ENCODE data around the gene PPIA.
A peak's percentile ranks its signal among the peaks of the same experiment; 100 is the strongest.
"Not testable (repeated sequence)": the region's sequence is repeated elsewhere in the genome, so short reads cannot be mapped to it uniquely, and the experiment has no call there.

PPIA gene

DNA sequence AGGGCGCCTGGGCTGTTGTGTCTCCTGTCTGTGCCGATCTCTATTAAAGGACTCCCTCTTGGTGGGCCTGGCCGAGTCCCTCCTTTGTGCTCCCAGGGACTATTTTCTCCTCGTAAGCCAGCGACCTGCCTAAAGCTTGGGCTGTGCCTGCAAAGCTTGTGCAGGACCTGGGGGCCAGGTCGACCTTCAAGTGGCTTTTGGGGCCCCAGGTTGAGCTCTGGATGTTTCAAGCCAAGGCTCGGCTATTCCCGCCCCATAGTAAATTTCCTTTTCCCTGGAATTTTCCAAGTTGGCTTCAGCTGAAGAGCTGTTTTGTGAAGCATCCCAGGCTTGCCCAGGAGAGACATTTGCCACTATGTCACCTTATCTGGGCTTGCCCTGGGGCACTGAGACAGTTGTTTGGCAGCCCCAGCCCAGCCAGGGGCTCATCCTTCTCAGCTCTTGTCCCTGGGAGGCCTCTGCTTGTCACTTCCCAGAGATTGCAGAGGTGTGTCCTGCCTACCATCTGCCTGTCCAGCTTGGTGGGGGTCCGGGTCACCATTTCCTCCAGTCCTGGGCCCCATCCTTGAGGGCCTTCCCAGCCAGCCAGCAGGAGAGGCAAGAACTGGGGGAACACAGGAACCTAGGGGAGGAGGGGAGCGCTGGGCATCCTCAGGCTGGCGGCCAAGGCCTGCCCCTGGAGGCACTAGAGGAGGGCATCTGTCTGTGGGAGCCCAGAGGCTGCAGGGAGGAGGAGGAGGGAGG is 27.7 kb upstream of the PPIA start:
- no peaks in the 10 kb centered on the region for H3K9me3 Mint-ChIP-seq
- H3K27ac Mint-ChIP-seq, result peak overlapping the region; percentile 75
- H3K4me3 Mint-ChIP-seq, result no peak overlapping the region
- peaks cover 19% of the 10 kb centered on the region for H3K36me3 Mint-ChIP-seq
- H3K4me1 Mint-ChIP-seq, result peaks cover 42% of the 10 kb centered on the region
- H3K27me3 Mint-ChIP-seq, result no peaks in the 10 kb centered on the region
- DNase-seq (ENCODE audit: low spot score in 2 of 2), result no peak
- no peak for ATAC-seq (ENCODE audit: low read depth)

DNA sequence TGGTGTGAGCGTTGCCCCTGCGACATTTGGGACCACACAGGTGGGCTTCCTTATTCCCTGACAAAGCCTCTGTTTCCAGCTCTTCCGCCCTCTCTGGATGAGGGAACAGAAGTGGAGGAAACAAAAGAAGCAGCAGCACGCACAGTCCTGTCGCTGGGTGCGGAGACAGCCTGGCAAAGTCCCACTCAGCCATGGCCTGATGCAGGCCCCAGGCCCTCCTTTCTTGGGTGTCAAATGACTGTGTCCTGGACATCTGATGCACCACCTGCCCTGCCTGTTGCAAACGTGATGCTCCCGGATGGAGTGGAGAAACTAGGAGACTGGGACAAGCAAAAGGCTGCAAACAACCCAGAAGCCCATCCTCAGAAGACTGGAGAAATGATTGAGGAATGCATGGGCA is 27.1 kb upstream of the PPIA start:
- Mint-ChIP-seq H3K4me1 (peaks cover 40% of the 10 kb centered on the region), H3K27me3 (no peaks in the 10 kb centered on the region), H3K27ac (peak overlapping the region; percentile 75), H3K4me3 (no peak overlapping the region), H3K36me3 (peaks cover 15% of the 10 kb centered on the region), H3K9me3 (no peaks in the 10 kb centered on the region)
- ATAC-seq (ENCODE audit: low read depth) (no peak), DNase-seq (ENCODE audit: low spot score in 2 of 2) (no peak)

DNA sequence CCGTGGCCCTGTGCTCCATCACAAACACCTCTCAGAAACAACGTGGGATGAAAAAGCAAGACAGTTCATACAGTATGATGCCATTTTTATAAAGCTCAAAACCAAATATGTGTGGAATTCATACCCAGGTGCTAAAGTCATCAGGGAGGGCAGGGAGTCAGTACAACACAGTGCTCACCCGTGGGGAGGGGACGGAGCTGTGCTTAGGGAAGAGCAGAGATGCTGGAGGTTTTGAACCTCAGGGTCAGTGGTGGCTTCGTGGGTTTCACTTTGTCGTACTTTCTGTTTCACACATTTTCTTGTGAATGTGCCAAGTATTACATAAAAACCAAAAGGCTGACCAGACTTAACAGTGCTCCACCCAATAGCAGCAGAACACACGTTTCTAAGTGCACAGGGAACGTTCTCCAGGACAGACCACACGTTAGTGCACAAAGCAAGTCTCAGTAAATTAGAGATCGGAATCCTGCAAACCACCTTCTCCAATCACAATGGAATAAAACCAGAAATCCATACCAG is 26.6 kb upstream of the PPIA start:
- H3K27ac Mint-ChIP-seq, result peak overlapping the region; percentile 75
- peaks cover 40% of the 10 kb centered on the region for H3K4me1 Mint-ChIP-seq
- peaks cover 14% of the 10 kb centered on the region for H3K36me3 Mint-ChIP-seq
- DNase-seq (ENCODE audit: low spot score in 2 of 2), result no peak
- ATAC-seq (ENCODE audit: low read depth), result peak; percentile 54
- peak overlapping the region; percentile 45 for H3K4me3 Mint-ChIP-seq
- no peaks in the 10 kb centered on the region for H3K9me3 Mint-ChIP-seq
- H3K27me3 Mint-ChIP-seq, result no peaks in the 10 kb centered on the region

DNA sequence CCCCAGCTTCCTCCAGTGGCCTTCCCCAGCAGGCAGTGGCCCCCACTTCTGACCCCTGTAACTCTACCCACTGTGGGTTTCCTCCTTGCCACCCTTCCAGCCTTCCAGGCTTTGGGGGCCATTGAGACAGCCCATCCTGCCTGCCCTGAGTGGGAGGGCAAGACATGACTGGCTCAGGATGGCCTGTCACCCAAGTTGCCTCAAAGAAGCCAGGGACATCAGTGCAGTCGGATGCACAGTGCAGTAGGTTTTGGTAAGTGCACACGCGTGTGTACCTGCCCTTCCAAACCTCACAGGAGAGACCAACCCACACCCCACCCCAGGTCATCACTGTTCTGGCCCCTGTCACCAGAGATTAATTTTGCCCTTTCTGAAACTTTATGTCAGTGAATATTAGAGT is 25.1 kb upstream of the PPIA start:
- H3K27me3 Mint-ChIP-seq, result no peaks in the 10 kb centered on the region
- peaks cover 9% of the 10 kb centered on the region for H3K36me3 Mint-ChIP-seq
- no peaks in the 10 kb centered on the region for H3K9me3 Mint-ChIP-seq
- no peak for ATAC-seq (ENCODE audit: low read depth)
- H3K4me3 Mint-ChIP-seq, result no peak overlapping the region
- H3K4me1 Mint-ChIP-seq, result peaks cover 40% of the 10 kb centered on the region
- no peak for DNase-seq (ENCODE audit: low spot score in 2 of 2)
- H3K27ac Mint-ChIP-seq, result peak overlapping the region; percentile 69

DNA sequence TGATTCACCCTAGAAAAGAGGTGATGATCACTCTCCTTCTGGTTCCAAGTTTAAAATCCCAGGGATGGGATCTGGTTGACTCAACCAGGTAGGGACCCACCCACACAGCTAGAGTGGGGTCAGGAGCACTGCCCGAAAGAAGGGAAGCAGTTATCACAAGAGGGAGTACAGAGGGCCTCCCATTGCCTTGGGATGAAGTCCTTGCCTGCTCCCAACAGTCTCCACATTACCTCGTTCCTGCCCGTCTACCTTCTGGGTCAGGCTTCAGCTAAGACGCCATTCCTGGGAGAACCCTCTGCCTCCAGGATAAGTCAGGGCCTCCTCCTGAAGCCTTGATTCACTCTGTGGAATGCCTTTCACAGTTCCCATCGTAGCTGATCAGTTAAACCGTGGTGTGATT is 24.0 kb upstream of the PPIA start:
- Mint-ChIP-seq H3K36me3 (peaks cover 5% of the 10 kb centered on the region), H3K27me3 (no peaks in the 10 kb centered on the region), H3K4me3 (no peak overlapping the region), H3K9me3 (no peaks in the 10 kb centered on the region), H3K27ac (no peak overlapping the region), H3K4me1 (peaks cover 40% of the 10 kb centered on the region)
- ATAC-seq (ENCODE audit: low read depth), result no peak
- DNase-seq (ENCODE audit: low spot score in 2 of 2), result no peak

DNA sequence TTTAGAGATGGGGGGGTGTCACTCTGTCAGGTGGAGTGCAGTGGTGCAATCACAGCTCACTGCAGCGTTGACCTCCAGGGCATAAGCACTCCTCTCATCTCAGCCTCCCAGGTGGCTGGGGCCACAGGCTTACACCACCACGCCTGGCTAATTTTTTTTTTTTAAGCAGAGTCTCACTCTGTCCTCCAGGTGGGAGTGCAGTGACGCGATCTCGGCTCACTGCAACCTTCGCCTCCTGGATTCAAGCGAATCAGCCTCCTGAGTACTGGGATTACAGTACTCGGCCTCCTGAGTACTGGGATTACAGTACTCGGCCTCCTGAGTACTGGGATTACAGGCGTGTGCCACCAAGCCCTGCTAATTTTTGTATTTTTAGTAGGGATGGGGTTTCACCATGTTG is 23.6 kb upstream of the PPIA start:
- peak; percentile 20 for ATAC-seq (ENCODE audit: low read depth)
- Mint-ChIP-seq H3K4me1 (peaks cover 36% of the 10 kb centered on the region), H3K36me3 (peaks cover 4% of the 10 kb centered on the region), H3K4me3 (no peak overlapping the region), H3K27me3 (no peaks in the 10 kb centered on the region), H3K9me3 (no peaks in the 10 kb centered on the region), H3K27ac (no peak overlapping the region)
- no peak for DNase-seq (ENCODE audit: low spot score in 2 of 2)

DNA sequence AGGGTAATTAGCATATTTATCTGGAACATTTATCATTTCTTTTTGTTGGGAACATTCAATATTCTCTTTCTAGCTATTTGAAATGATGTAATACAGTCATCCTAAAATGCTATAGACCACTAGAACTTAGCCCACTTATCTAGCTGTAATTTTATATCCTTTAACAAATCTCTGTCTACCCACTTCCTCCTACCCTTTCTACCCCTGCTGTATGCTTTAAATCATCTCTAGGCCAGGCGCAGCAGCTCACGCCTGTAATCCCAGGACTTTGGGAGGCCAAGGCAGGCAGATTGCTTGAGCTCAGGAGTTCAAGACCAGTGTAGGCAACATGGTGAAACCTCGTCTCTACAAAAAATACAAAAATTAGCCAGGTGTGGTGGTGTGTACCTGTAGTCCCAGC is 22.0 kb upstream of the PPIA start:
- not testable (repeated sequence) for H3K27ac Mint-ChIP-seq; H3K9me3 Mint-ChIP-seq; DNase-seq (ENCODE audit: low spot score in 2 of 2); H3K36me3 Mint-ChIP-seq; H3K4me3 Mint-ChIP-seq; H3K27me3 Mint-ChIP-seq; ATAC-seq (ENCODE audit: low read depth)
- H3K4me1 Mint-ChIP-seq, result peaks cover 20% of the 10 kb centered on the region

DNA sequence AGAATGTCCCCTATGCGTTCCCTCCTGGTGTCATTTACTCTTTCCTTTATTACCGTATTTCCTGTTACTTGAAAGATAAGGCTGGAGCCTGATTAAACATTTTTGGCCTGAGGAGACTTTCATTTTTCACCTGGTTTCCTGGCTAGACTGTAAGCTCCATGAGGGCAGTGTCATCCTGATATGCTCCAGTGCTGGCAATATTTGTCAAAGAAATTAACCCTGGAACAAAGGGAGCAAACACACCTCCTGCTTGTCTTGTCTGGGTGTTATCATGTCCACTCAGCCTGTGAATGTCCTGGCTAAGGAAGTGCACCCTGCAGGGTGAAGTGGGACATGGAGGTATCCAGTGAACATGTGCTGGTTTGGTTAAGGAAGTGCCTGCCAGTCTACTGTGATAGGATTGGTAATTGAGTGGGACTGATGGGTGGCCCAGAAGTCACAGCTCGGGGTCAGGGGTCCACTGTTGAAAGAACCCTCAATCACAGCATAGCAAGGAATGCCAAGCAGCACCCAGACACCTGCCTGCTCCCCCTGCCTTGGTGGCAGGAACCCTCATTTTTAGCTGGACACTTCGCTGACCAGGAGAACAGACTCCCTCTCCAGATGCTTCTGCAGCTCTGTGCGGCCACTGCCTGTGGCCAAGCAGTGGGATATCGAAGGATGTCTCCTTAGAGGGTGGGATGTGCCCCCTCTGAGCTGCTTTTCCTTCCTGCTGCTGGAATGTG is 20.9 kb upstream of the PPIA start:
- no peak for DNase-seq (ENCODE audit: low spot score in 2 of 2)
- Mint-ChIP-seq H3K36me3 (no peaks in the 10 kb centered on the region), H3K4me3 (no peak overlapping the region), H3K27me3 (no peaks in the 10 kb centered on the region), H3K9me3 (no peaks in the 10 kb centered on the region), H3K27ac (no peak overlapping the region), H3K4me1 (peaks cover 10% of the 10 kb centered on the region)
- no peak for ATAC-seq (ENCODE audit: low read depth)

DNA sequence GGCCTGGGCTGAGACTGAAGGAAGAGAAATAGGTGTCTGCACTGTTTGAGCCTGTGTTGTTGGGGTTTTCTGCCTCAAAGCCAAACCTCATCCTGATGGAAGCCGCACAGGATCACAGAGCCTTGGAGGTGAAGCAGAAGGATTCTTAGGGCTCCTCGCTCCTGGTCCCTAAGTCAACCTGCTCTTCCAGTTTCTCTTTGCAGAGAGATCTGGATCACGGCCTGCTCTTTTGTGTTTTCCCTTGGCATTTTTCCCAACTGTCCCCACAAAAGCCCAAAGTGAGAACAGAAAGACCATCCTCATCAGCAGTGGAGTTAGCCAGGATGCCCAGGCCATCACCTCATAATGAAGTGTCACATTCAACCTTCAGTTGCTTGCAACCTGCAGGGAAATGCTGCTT is 20.3 kb upstream of the PPIA start:
- H3K4me1 Mint-ChIP-seq, result peaks cover 4% of the 10 kb centered on the region
- no peaks in the 10 kb centered on the region for H3K9me3 Mint-ChIP-seq
- no peak overlapping the region for H3K4me3 Mint-ChIP-seq
- no peaks in the 10 kb centered on the region for H3K36me3 Mint-ChIP-seq
- ATAC-seq (ENCODE audit: low read depth) (no peak), DNase-seq (ENCODE audit: low spot score in 2 of 2) (no peak)
- no peaks in the 10 kb centered on the region for H3K27me3 Mint-ChIP-seq
- no peak overlapping the region for H3K27ac Mint-ChIP-seq

DNA sequence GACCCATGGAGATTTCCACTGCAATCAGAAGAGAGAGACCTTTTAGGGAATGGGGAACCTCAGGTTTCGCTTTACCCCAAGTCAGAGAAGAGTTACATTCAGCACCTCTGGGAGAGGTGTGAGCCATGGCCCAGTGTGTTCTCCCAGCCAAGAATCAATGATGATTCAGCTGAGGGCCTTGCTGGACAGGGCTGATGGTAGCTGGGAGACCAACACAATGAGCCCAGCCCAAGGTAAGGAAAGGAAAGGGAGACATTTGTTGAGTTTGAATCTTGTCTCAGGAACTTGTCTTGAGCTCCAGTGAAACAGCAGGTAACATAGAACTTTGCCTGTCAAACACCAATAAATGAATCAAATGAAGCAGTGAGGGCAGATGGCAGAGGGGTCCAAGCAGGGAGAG is 14.0 kb upstream of the PPIA start:
- no peaks in the 10 kb centered on the region for H3K27me3 Mint-ChIP-seq
- no peak for DNase-seq (ENCODE audit: low spot score in 2 of 2)
- no peak overlapping the region for H3K4me3 Mint-ChIP-seq
- H3K4me1 Mint-ChIP-seq, result peaks cover 5% of the 10 kb centered on the region
- peaks cover 5% of the 10 kb centered on the region for H3K36me3 Mint-ChIP-seq
- H3K9me3 Mint-ChIP-seq, result peaks cover 8% of the 10 kb centered on the region
- H3K27ac Mint-ChIP-seq, result no peak overlapping the region
- no peak for ATAC-seq (ENCODE audit: low read depth)

DNA sequence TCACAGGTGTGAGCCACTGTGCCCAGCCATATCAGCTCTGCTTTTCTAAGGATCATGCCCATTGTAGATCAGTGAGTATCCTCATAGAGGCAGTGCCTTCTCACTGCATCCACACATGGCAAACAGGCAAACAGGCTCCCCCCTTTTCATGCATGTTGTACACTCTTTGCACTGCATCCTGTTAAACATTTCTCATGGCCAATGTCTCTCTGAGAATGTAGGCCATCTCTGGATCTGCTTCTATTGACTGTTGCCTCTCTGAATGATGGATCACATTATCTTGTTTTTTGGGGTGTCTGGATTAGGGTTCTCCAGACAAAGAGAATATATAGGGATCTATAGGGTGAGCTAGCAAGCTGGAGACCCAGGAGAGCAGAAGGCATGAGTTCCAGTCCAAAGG is 13.1 kb upstream of the PPIA start:
- Mint-ChIP-seq H3K4me1 (peaks cover 6% of the 10 kb centered on the region), H3K9me3 (peaks cover 8% of the 10 kb centered on the region), H3K4me3 (no peak overlapping the region), H3K27ac (peak overlapping the region; percentile 2), H3K36me3 (peaks cover 5% of the 10 kb centered on the region), H3K27me3 (no peaks in the 10 kb centered on the region)
- DNase-seq (ENCODE audit: low spot score in 2 of 2) (no peak), ATAC-seq (ENCODE audit: low read depth) (no peak)

DNA sequence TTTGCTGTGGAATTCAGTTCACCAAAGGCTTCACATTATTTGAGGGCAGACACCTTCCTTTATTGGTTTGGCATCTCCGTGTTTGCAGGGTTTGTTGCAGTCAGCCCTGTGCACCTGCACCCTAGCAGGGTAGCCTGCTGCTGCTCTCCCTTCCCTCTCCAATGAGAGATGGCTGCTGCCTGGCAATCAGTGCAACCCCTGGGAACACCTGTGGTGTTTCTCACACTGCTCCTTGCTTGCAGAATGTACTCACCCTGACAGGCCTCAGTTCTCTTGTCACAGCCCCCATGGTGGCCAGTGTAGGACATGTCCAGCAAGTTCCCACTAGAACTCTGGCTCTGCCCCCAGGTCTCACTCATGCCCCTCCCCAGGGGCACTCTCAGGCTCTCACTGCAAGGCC is 12.1 kb upstream of the PPIA start:
- H3K27ac Mint-ChIP-seq, result no peak overlapping the region
- ATAC-seq (ENCODE audit: low read depth), result no peak

DNA sequence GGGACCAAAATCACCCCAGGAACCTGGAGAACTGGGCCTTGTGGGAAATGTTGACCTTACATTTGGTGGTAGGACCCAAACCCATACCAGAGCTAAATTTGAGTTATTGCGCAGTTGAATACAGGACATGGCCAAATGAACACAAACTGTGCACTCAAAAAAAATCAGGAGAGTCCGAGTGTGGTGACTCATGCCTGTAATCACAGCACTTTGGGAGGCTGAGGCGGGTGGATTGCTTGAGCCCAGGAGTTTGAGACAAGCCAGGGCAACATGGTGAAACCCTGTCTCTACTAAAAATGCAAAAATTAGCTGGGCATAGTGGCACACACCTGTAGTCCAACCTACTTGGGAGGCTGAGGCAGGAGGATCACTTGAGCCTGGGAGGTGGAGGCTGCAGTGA is 11.3 kb upstream of the PPIA start:
- not testable (repeated sequence) for H3K9me3 Mint-ChIP-seq; DNase-seq (ENCODE audit: low spot score in 2 of 2); ATAC-seq (ENCODE audit: low read depth); H3K36me3 Mint-ChIP-seq; H3K27ac Mint-ChIP-seq; H3K27me3 Mint-ChIP-seq; H3K4me3 Mint-ChIP-seq; H3K4me1 Mint-ChIP-seq

More for the DNA sequence above, 12.1 kb upstream of the PPIA start:
- peaks cover 6% of the 10 kb centered on the region for H3K4me1 Mint-ChIP-seq
- no peaks in the 10 kb centered on the region for H3K27me3 Mint-ChIP-seq
- H3K9me3 Mint-ChIP-seq, result peaks cover 8% of the 10 kb centered on the region
- no peak for DNase-seq (ENCODE audit: low spot score in 2 of 2)
- H3K36me3 Mint-ChIP-seq, result peaks cover 5% of the 10 kb centered on the region
- H3K4me3 Mint-ChIP-seq, result no peak overlapping the region

DNA sequence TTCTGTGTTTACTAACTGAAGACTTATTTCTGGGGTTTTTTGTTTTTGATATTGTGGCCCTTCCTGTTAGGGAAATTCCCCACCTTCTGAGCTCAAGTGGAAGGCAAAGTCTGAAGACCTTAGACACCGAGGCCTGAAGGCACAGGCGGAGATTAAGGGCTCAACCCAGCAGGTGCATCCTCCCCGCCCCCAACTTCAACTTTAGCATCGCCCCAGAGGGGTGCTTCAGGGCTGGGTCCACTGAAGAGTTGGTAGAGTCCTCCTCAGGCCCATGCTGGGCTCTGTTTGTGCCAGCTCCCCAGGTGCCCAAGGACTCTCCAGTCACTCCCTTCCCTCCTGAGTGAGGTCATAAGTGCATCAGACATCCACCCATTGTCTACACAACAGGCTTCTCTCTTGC is 9.4 kb upstream of the PPIA start:
- H3K4me3 Mint-ChIP-seq, result no peak overlapping the region
- H3K9me3 Mint-ChIP-seq, result peaks cover 8% of the 10 kb centered on the region
- ATAC-seq (ENCODE audit: low read depth), result peak; percentile 96
- H3K36me3 Mint-ChIP-seq, result peaks cover 5% of the 10 kb centered on the region
- no peaks in the 10 kb centered on the region for H3K27me3 Mint-ChIP-seq
- peak overlapping the region; percentile 36 for H3K27ac Mint-ChIP-seq
- H3K4me1 Mint-ChIP-seq, result peaks cover 6% of the 10 kb centered on the region
- DNase-seq (ENCODE audit: low spot score in 2 of 2), result peak; percentile 50 to 54

All from memory B cell (primary cell).